HCT116 (cell line): ENCODE measurements around the gene TNFAIP3. TPM values are rescaled to one million over a fixed set of nuclear protein-coding genes. Genes with fewer than 3 reads are reported as not detected.

Experiments used
- ATAC-seq: fragments of 200-7000 bp; cut with Tn5 transposase; 2 replicates; pipeline ENCODE4 v1.9.1; 2020; ENCODE audit warnings: mild to moderate bottlenecking, moderate library complexity
- BruUV-seq: library from RNA; stranded (reverse); fragments of 400-500 nt; replicated peaks from 2 replicates; lab custom pipeline; 2021; lab: Mats Ljungman, UMichigan
- CTCF ChIA-PET: fragments of 300-600 bp; sonication (Branson Sonifier 250); formaldehyde crosslinking; loops from one replicate; lab custom pipeline; 2021; ENCODE audit warnings: antibody characterized with exemption; lab: Charles Lee
- POLR2A ChIA-PET: fragments of 300-600, 350-600 bp; sonication (Branson Sonifier 250); formaldehyde crosslinking; loops from one replicate; lab custom pipeline; 2021; ENCODE audit warnings: antibody characterized with exemption; lab: Charles Lee
- RAD21 ChIA-PET, 2 experiments: fragments of 300-600 bp; sonication (Branson Sonifier 250); formaldehyde crosslinking; loops; one replicate each; lab custom pipeline; 2023; ENCODE audit warnings: low total read pairs in 2 of 2; ENCODE audit not compliant: uncharacterized antibody in 2 of 2, unreplicated experiment in 2 of 2, low non-redundant PET in 1 of 2; lab: Charles Lee
- DNase-seq: peaks from one replicate; pipeline ENCODE4 v3.0.0-alpha.2; 2010; ENCODE audit warnings: low read depth, low spot score
- H2AFZ ChIP-seq: fragments of 200-600 bp; shearing (Covaris generic), sonication (generic); 2 replicates; pipeline ENCODE4 v1.6.1; 2017; ENCODE audit warnings: low read depth, mixed run types, mixed read lengths, antibody characterized with exemption, low read length; ENCODE audit not compliant: poor library complexity, severe bottlenecking
- H3K27ac ChIP-seq: 2 replicates; pipeline ENCODE4 v1.5.1; 2012; ENCODE audit warnings: low read depth, low read length
- H3K27me3 ChIP-seq: fragments of 200-600 bp; sonication (generic); 2 replicates; pipeline ENCODE4 v1.6.1; 2016; ENCODE audit warnings: mixed run types, low read length, mixed read lengths; ENCODE audit not compliant: insufficient read depth
- H3K36me3 ChIP-seq, 2 experiments: fragments of 200-500 bp in 1 of 2; fragments of 200-600 bp in 1 of 2; sonication (Bioruptor generic) in 1 of 2; sonication (generic) in 1 of 2; 2 replicates each; pipeline versions ENCODE4 v1.5.1 to v1.6.1; 2014 to 2016; ENCODE audit warnings: low read length in 2 of 2, inconsistent platforms in 1 of 2, mixed read lengths in 1 of 2, mixed run types in 1 of 2; ENCODE audit not compliant: insufficient read depth in 2 of 2, control insufficient read depth in 1 of 2
- H3K4me1 ChIP-seq, 2 experiments: fragments of 200-600 bp in 1 of 2; sonication (generic) in 1 of 2; 2 replicates each; pipeline versions ENCODE4 v1.5.1 to v1.6.1; 2012 to 2017; ENCODE audit warnings: low read length in 2 of 2, inconsistent platforms in 1 of 2, mild to moderate bottlenecking in 1 of 2, mixed read lengths in 1 of 2, mixed run types in 1 of 2, moderate library complexity in 1 of 2; ENCODE audit not compliant: insufficient read depth in 2 of 2, control insufficient read depth in 1 of 2
- H3K4me2 ChIP-seq: fragments of 200-600 bp; sonication (generic); 2 replicates; pipeline ENCODE4 v1.6.1; 2017; ENCODE audit warnings: mixed run types, low read length, mixed read lengths
- H3K4me3 ChIP-seq, 2 experiments: fragments of 200-600 bp in 1 of 2; sonication (generic) in 1 of 2; replicated peaks in 1 of 2; 2 replicates each; pipeline ENCODE4 v1.5.1; 2011 to 2016; ENCODE audit warnings: low read length in 2 of 2, control low read depth in 1 of 2, low read depth in 1 of 2, mild to moderate bottlenecking in 1 of 2, mixed read lengths in 1 of 2, mixed run types in 1 of 2
- H3K79me2 ChIP-seq: fragments of 200-600 bp; sonication (generic); 2 replicates; pipeline ENCODE4 v1.6.1; 2017; ENCODE audit warnings: mild to moderate bottlenecking, mixed run types, low read length, moderate library complexity, mixed read lengths; ENCODE audit not compliant: insufficient read depth
- H3K9ac ChIP-seq: fragments of 200-600 bp; sonication (generic); 2 replicates; pipeline ENCODE4 v1.6.1; 2016; ENCODE audit warnings: low read length, mixed read lengths
- H3K9me2 ChIP-seq: fragments of 200-600 bp; sonication (generic), shearing (Covaris generic); 2 replicates; pipeline ENCODE4 v1.6.1; 2017; ENCODE audit warnings: mixed run types, mild to moderate bottlenecking, moderate library complexity; ENCODE audit not compliant: insufficient read depth
- H3K9me3 ChIP-seq, 2 experiments: fragments of 200-500 bp in 1 of 2; fragments of 200-600 bp in 1 of 2; sonication (Bioruptor generic) in 1 of 2; sonication (generic) in 1 of 2; 2 replicates each; pipeline ENCODE4 v1.6.1; 2014 to 2017; ENCODE audit warnings: low read length in 2 of 2, mixed read lengths in 2 of 2, inconsistent platforms in 1 of 2, low read depth in 1 of 2, mild to moderate bottlenecking in 1 of 2, mixed run types in 1 of 2, moderate library complexity in 1 of 2; ENCODE audit not compliant: control insufficient read depth in 1 of 2, insufficient read depth in 1 of 2
- H4K20me1 ChIP-seq: fragments of 200-600 bp; sonication (generic), shearing (Covaris generic); 2 replicates; pipeline ENCODE4 v1.6.1; 2017; ENCODE audit warnings: mixed run types, mild to moderate bottlenecking, moderate library complexity; ENCODE audit not compliant: insufficient read depth
- ATF3 ChIP-seq: IDR thresholded peaks from 2 replicates; pipeline ENCODE4 v1.6.1; 2012
- CEBPB ChIP-seq: IDR thresholded peaks from 2 replicates; pipeline ENCODE4 v1.6.1; 2012; ENCODE audit warnings: low read depth
- CTCF ChIP-seq, 3 experiments: fragments of 200-600 bp in 1 of 3; sonication (generic) in 1 of 3; IDR thresholded peaks in 2 of 3; conservative IDR thresholded peaks in 1 of 3; 2 replicates each; pipeline ENCODE4 v1.5.1; 2012 to 2017; ENCODE audit warnings: low read depth in 2 of 3, low read length in 2 of 3, antibody characterized with exemption in 1 of 3, borderline replicate concordance in 1 of 3, control low read depth in 1 of 3, mild to moderate bottlenecking in 1 of 3, mixed read lengths in 1 of 3, mixed run types in 1 of 3, moderate library complexity in 1 of 3; ENCODE audit not compliant: insufficient read depth in 1 of 3
- EGR1 ChIP-seq: IDR thresholded peaks from 2 replicates; pipeline ENCODE4 v1.6.1; 2012; ENCODE audit warnings: low read depth
- ELF1 ChIP-seq: IDR thresholded peaks from 2 replicates; pipeline ENCODE4 v1.6.1; 2012; ENCODE audit warnings: low read depth, borderline replicate concordance
- EZH2 ChIP-seq: fragments of 200-600 bp; sonication (generic); IDR thresholded peaks from 2 replicates; pipeline ENCODE4 v1.6.1; 2017; ENCODE audit warnings: antibody characterized with exemption, mixed run types
- EZH2phosphoT487 ChIP-seq: fragments of 200-600 bp; IDR thresholded peaks from 2 replicates; pipeline ENCODE4 v1.6.1; 2018; ENCODE audit warnings: antibody characterized with exemption, borderline replicate concordance
- FOSL1 ChIP-seq: IDR thresholded peaks from 2 replicates; pipeline ENCODE4 v1.6.1; 2012; ENCODE audit warnings: low read depth
- POLR2A ChIP-seq: IDR thresholded peaks from 2 replicates; pipeline ENCODE4 v1.7.0; 2011; ENCODE audit warnings: borderline replicate concordance; ENCODE audit not compliant: insufficient read depth, insufficient read length; ENCODE audit errors: extremely low read depth
- POLR2AphosphoS5 ChIP-seq: IDR thresholded peaks from 2 replicates; pipeline ENCODE4 v1.6.1; 2011; ENCODE audit warnings: mild to moderate bottlenecking, low read depth, low read length, moderate library complexity
- RAD21 ChIP-seq: IDR thresholded peaks from 2 replicates; pipeline ENCODE4 v1.6.1; 2012; ENCODE audit warnings: low read depth, mild to moderate bottlenecking
- REST ChIP-seq: IDR thresholded peaks from 2 replicates; pipeline ENCODE4 v1.6.1; 2012; ENCODE audit warnings: low read depth
- SP1 ChIP-seq: IDR thresholded peaks from 2 replicates; pipeline ENCODE4 v1.6.1; 2012; ENCODE audit warnings: low read depth
- SRF ChIP-seq: IDR thresholded peaks from 2 replicates; pipeline ENCODE4 v1.6.1; 2012; ENCODE audit warnings: low read depth
- TCF7L2 ChIP-seq: IDR thresholded peaks from 2 replicates; pipeline ENCODE4 v1.7.0; 2011; ENCODE audit warnings: borderline replicate concordance, inconsistent platforms; ENCODE audit not compliant: insufficient read depth, insufficient read length; ENCODE audit errors: extremely low read depth
- YY1 ChIP-seq: IDR thresholded peaks from 2 replicates; pipeline ENCODE4 v1.6.1; 2011; ENCODE audit warnings: low read length, low read depth, moderate library complexity, mild to moderate bottlenecking; ENCODE audit not compliant: insufficient replicate concordance; ENCODE audit errors: extremely low read depth
- ZFX ChIP-seq: fragments of 450-650 bp; IDR thresholded peaks from 2 replicates; pipeline ENCODE4 v1.6.1; 2017
- intact Hi-C: fragments of 100-400 bp; cut with micrococcal nuclease; formaldehyde crosslinking; loops from 2 replicates; pipeline ENCODE4 v1.10.0; 2022
- total RNA-seq: library from RNA; stranded (reverse); gene quantifications from one replicate; pipeline ENCODE4 v1.2.1, GENCODE V29; 2021; ENCODE audit not compliant: unreplicated experiment
- TF ChIP-seq, protein P1 (sequence below): IDR thresholded peaks from 2 replicates; pipeline ENCODE4 v1.6.1; 2012

Gene TNFAIP3
- total RNA-seq, 1 experiment from 2014 or later, result 4.4 TPM

DNA sequence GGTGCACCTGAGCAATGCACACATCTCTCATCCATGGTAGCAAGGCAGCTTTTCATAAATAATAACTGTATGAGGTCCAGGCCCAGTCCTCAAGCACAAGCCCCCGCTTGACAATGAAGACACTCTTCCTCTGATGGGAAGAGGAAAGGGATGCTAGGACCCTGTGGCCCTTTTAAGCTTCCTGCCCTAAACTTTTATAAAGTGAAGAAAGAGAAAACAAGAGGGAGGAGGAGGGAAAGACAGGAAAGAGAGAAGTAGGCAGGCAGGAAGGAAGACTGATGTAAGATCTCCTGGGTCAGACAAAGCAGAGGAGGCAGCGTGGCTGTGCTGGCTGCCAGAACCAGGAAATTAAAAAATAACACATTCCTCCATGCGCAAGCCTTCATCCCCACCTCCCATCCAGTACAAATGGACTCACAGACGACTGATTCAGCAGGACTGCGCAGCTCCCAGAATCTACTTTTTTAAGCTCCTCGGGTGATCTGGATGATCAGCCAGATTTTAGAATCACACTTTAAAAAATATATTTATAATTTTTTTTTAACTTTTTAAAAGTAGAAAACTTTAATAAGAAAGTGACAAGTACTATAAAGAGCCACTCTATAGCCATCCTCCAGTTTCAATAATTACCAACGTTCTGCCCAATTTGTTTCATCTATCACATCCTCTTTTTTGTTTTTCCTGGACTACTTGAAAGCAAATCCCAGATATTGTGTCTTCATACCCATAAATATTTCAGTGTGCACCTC lies 16.5 kb downstream of the TNFAIP3 start:
- intact Hi-C loops, result no loop called here
- ATAC-seq, result no peak
- peaks cover 0 to 3% of the 10 kb centered on the region in 2 experiments; a peak in 2 of 4 replicates for H3K36me3 ChIP-seq
- no peaks in the 10 kb centered on the region for H3K4me1 ChIP-seq
- TF ChIP-seq EZH2 (no peak), ZFX (no peak), RAD21 (no peak), SP1 (no peak), POLR2AphosphoS5 (no peak), CEBPB (no peak), EZH2phosphoT487 (no peak), SRF (no peak), YY1 (no peak), POLR2A (no peak), EGR1 (no peak), REST (no peak), TCF7L2 (no peak), CTCF (IDR thresholded peaks at IDR 0.05 in 2 of 3, conservative IDR thresholded peaks at IDR 0.05 in 1 of 3; ENCODE audit: borderline replicate concordance in 1 of 3, insufficient read depth in 1 of 3, low read depth in 2 of 3, low read length in 2 of 3) (no peak), ELF1 (no peak), ATF3 (no peak), FOSL1 (no peak)
- TF ChIP-seq, protein P1, sequence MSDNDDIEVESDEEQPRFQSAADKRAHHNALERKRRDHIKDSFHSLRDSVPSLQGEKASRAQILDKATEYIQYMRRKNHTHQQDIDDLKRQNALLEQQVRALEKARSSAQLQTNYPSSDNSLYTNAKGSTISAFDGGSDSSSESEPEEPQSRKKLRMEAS, result no peak
- TF ChIP-seq, all 23 proteins: peak for 0
- Histone ChIP-seq H3K9ac (no peak overlapping the region), H2AFZ (no peak overlapping the region), H3K27ac (no peak overlapping the region), H3K9me2 (no peaks in the 10 kb centered on the region), H3K9me3 (no peaks in the 10 kb centered on the region), H3K79me2 (no peaks in the 10 kb centered on the region), H3K27me3 (no peaks in the 10 kb centered on the region), H3K4me3 (no peak overlapping the region), H3K4me2 (no peak overlapping the region), H4K20me1 (no peaks in the 10 kb centered on the region)
- no peak for DNase-seq
- CTCF ChIA-PET, result no interaction called here
- RAD21 ChIA-PET, result no interaction called here
- no TSS peak for BruUV-seq
- POLR2A ChIA-PET, result no interaction called here
